Measurements from ENCODE around the gene POU5F2.

POU5F2 gene

DNA sequence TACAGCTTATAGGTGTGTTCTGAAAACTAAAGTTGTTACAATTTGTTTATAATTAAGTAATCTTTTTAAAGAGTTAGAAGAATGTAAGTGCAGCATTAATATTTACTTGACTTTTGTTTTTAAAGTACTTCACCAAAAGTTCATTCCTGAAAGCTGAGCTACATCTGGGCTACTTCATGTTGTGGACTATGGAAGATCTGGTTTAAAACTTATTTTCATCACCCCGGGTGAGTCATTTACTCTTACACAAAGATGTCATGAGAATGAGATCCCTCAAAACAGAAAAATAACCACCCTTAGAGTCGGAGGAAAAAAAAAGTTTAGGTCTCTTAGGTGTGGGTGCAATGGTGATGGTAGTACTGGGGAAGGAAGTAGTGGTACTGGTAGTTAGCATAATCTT lies 5.1 kb downstream of the POU5F2 start:
- Histone ChIP-seq H3K4me1 (ENCODE audit: control insufficient read depth, low read depth, low read length) (no peaks in the 10 kb centered on the region), H3K4me3 (ENCODE audit: low read length) (no peak overlapping the region), H3K36me3 (ENCODE audit: control insufficient read depth, low read depth, low read length) (no peaks in the 10 kb centered on the region), H3K27me3 (ENCODE audit: control insufficient read depth, insufficient read depth, low read length) (no peaks in the 10 kb centered on the region), H3K9ac (ENCODE audit: low read length) (no peak overlapping the region), H3K27ac (ENCODE audit: low read length) (no peak overlapping the region), H3K9me3 (ENCODE audit: control insufficient read depth, low read depth, low read length) (no peaks in the 10 kb centered on the region)

DNA sequence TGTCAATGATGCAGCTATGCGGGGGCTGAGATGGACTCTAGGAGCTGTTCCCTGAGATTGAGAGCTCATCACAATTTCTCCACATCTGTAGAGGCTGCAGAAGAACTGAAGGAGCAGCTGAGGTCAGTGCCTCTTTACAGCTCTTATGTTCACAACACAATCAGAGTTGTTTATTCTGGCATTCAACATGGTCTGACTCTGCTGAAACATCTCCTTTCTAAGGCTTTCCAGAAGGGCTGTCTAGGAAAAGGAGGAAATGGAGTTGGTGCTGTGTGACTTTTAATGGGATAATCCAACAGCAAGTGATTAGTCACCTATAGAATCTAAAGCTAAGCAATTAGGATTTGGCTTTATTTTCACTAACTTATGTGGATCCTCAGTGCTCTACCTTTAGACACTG lies 6.0 kb downstream of the POU5F2 start:
- no peaks in the 10 kb centered on the region for H3K9me3 ChIP-seq (ENCODE audit: control insufficient read depth, low read depth, low read length)
- H3K4me1 ChIP-seq (ENCODE audit: control insufficient read depth, low read depth, low read length), result no peaks in the 10 kb centered on the region
- no peak overlapping the region for H3K27ac ChIP-seq (ENCODE audit: low read length)
- H3K36me3 ChIP-seq (ENCODE audit: control insufficient read depth, low read depth, low read length), result no peaks in the 10 kb centered on the region
- H3K9ac ChIP-seq (ENCODE audit: low read length), result no peak overlapping the region
- no peak overlapping the region for H3K4me3 ChIP-seq (ENCODE audit: low read length)
- H3K27me3 ChIP-seq (ENCODE audit: control insufficient read depth, insufficient read depth, low read length), result no peaks in the 10 kb centered on the region

DNA sequence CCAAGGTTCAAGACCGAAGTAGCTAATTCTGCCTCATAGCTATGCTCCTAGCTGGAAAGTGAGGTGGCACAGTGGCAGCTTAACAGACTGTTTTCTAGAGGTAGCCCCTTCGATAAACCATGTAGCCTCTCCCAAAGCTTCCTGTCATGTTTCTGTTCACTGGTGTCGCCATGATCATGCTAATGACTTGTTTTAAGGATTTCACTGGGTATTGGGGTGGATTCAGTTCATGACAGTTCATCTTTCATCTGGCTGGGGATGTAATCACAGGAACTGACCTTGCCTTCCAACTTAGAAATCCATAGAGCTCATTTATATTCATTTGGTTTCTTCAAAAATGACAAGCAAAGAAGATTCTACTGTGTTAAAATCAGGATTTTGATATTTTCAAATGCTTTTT lies 9.4 kb downstream of the POU5F2 start:
- H3K9me3 ChIP-seq (ENCODE audit: control insufficient read depth, low read depth, low read length), result no peaks in the 10 kb centered on the region
- H3K4me3 ChIP-seq (ENCODE audit: low read length), result no peak overlapping the region
- no peak overlapping the region for H3K27ac ChIP-seq (ENCODE audit: low read length)
- no peaks in the 10 kb centered on the region for H3K27me3 ChIP-seq (ENCODE audit: control insufficient read depth, insufficient read depth, low read length)
- no peaks in the 10 kb centered on the region for H3K36me3 ChIP-seq (ENCODE audit: control insufficient read depth, low read depth, low read length)
- H3K9ac ChIP-seq (ENCODE audit: low read length), result no peak overlapping the region
- no peaks in the 10 kb centered on the region for H3K4me1 ChIP-seq (ENCODE audit: control insufficient read depth, low read depth, low read length)

DNA sequence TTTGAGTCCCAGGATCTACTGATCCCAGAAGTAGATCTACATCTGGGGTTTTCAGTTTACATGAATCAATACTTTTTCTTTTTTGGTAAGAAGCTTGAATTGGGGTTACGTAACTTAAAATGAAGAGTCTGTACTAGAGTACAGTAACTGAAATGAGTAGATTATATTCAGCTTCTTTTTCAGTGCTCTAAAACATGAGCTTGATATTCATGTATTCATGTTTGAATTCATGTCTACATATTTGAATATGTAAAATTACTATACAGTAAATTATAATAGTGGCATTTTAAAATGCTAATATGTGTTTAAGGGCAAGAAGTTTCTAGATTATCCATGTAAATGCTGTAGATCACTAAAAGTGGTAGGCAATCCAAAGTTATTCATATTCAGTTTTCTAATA lies 14.8 kb downstream of the POU5F2 start:
- no peak overlapping the region for H3K9ac ChIP-seq (ENCODE audit: low read length)
- H3K27me3 ChIP-seq (ENCODE audit: control insufficient read depth, insufficient read depth, low read length), result no peaks in the 10 kb centered on the region
- no peaks in the 10 kb centered on the region for H3K9me3 ChIP-seq (ENCODE audit: control insufficient read depth, low read depth, low read length)
- peaks cover 18% of the 10 kb centered on the region for H3K4me1 ChIP-seq (ENCODE audit: control insufficient read depth, low read depth, low read length)
- no peaks in the 10 kb centered on the region for H3K36me3 ChIP-seq (ENCODE audit: control insufficient read depth, low read depth, low read length)
- no peak overlapping the region for H3K4me3 ChIP-seq (ENCODE audit: low read length)
- no peak overlapping the region for H3K27ac ChIP-seq (ENCODE audit: low read length)

DNA sequence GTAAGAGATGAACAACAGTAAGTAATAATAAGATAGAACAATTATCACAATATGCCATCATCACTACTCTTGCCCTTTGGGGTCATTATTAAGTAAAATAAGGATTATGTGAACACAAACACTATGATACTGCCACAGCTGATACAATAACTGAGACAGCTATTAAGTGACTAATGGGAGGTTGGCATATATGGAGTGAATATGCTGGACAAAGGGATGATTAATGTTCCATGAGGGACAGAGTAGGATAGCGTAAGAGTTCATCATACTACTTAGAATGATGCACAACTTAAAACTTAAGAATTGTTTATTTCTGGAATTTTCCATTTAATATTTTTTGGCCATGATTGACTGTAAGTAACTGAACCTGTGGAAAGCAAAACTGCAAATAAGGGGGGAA lies 16.6 kb downstream of the POU5F2 start:
- H3K27ac ChIP-seq (ENCODE audit: low read length), result no peak overlapping the region
- H3K4me3 ChIP-seq (ENCODE audit: low read length), result no peak overlapping the region
- peaks cover 18% of the 10 kb centered on the region for H3K4me1 ChIP-seq (ENCODE audit: control insufficient read depth, low read depth, low read length)
- no peaks in the 10 kb centered on the region for H3K27me3 ChIP-seq (ENCODE audit: control insufficient read depth, insufficient read depth, low read length)
- H3K9me3 ChIP-seq (ENCODE audit: control insufficient read depth, low read depth, low read length), result no peaks in the 10 kb centered on the region
- no peak overlapping the region for H3K9ac ChIP-seq (ENCODE audit: low read length)
- no peaks in the 10 kb centered on the region for H3K36me3 ChIP-seq (ENCODE audit: control insufficient read depth, low read depth, low read length)

DNA sequence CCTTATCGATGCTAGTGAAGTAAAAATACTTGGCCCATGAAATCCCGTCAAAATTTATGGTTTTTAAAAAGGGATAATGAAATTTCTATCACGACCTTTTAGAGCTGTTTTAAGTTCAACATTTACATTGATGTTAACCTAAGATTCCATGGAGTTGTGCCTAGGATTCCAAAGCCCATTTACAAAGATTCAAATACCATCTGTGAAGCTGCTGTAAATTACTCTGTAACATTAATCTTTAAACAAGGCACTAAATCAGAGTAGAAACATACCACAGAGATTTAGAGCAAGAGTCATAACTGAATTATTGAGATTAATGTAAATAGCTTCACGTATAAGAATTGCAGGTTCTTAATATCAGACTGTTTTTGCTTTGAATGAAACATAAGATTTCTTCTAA lies 17.7 kb downstream of the POU5F2 start:
- H3K9ac ChIP-seq (ENCODE audit: low read length), result no peak overlapping the region
- no peak overlapping the region for H3K27ac ChIP-seq (ENCODE audit: low read length)
- no peaks in the 10 kb centered on the region for H3K36me3 ChIP-seq (ENCODE audit: control insufficient read depth, low read depth, low read length)
- H3K27me3 ChIP-seq (ENCODE audit: control insufficient read depth, insufficient read depth, low read length), result no peaks in the 10 kb centered on the region
- H3K9me3 ChIP-seq (ENCODE audit: control insufficient read depth, low read depth, low read length), result no peaks in the 10 kb centered on the region
- H3K4me1 ChIP-seq (ENCODE audit: control insufficient read depth, low read depth, low read length), result peaks cover 18% of the 10 kb centered on the region
- no peak overlapping the region for H3K4me3 ChIP-seq (ENCODE audit: low read length)

DNA sequence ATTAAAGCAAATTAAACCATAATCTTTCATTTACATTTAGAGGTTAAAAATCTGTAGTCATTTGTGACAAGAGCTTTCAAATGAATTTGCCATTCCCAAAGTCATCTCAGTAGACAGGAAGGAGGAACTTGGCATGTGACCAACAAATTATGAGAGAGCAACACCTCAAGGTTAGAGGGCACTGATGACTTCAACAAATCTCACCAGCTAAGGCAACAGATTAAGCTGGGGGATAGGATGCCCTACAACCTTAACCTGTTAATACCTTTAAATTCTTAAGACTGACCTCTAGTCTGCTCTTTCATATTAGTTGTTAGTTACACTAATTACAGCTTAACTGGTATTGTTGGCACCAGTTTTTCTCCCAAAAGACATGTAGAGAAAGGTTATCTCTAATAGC lies 18.4 kb downstream of the POU5F2 start:
- H3K27me3 ChIP-seq (ENCODE audit: control insufficient read depth, insufficient read depth, low read length), result no peaks in the 10 kb centered on the region
- H3K4me1 ChIP-seq (ENCODE audit: control insufficient read depth, low read depth, low read length), result peaks cover 18% of the 10 kb centered on the region
- no peak overlapping the region for H3K9ac ChIP-seq (ENCODE audit: low read length)
- no peaks in the 10 kb centered on the region for H3K9me3 ChIP-seq (ENCODE audit: control insufficient read depth, low read depth, low read length)
- no peak overlapping the region for H3K27ac ChIP-seq (ENCODE audit: low read length)
- no peaks in the 10 kb centered on the region for H3K36me3 ChIP-seq (ENCODE audit: control insufficient read depth, low read depth, low read length)
- no peak overlapping the region for H3K4me3 ChIP-seq (ENCODE audit: low read length)

DNA sequence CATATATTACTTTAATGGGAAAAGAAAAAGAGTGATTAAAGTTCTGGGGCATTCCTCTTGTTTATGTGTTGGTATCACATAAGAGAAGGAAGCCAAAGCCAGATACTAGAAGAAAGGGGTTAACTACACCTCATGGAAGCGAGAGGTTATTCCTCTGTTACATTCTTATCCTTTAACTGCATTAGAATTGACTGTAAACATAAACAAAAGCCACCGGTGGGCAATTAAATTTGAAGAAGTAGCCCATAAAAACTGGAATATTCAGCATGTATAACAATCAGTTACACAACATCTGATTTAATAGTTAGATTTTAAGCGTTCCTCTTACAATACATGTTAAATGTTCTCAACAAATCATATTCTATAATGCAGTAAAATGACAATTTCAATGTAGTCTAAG lies 18.8 kb downstream of the POU5F2 start:
- Histone ChIP-seq H3K4me1 (ENCODE audit: control insufficient read depth, low read depth, low read length) (peaks cover 18% of the 10 kb centered on the region), H3K9me3 (ENCODE audit: control insufficient read depth, low read depth, low read length) (no peaks in the 10 kb centered on the region), H3K27ac (ENCODE audit: low read length) (no peak overlapping the region), H3K4me3 (ENCODE audit: low read length) (no peak overlapping the region), H3K9ac (ENCODE audit: low read length) (no peak overlapping the region), H3K27me3 (ENCODE audit: control insufficient read depth, insufficient read depth, low read length) (no peaks in the 10 kb centered on the region), H3K36me3 (ENCODE audit: control insufficient read depth, low read depth, low read length) (no peaks in the 10 kb centered on the region)

DNA sequence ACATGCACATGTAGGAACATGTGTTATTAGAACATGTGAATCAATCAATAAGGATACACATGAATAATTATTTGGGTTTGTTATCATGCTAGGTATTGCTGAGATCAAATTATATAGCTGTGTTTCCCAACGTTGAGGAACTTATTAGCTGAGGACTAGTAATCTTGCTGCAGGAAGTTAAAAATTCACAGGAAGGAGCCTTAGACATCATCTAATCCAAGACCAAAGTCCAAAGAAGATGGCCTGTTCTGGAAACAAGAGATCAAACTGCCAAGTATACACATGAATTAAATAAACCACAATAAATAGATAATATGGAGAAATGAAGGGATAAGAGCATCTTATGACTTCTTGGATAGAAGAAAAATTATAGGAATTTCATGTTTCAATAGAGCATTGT lies 19.9 kb downstream of the POU5F2 start:
- H3K27ac ChIP-seq (ENCODE audit: low read length), result no peak overlapping the region
- no peak overlapping the region for H3K9ac ChIP-seq (ENCODE audit: low read length)
- H3K27me3 ChIP-seq (ENCODE audit: control insufficient read depth, insufficient read depth, low read length), result no peaks in the 10 kb centered on the region
- no peak overlapping the region for H3K4me3 ChIP-seq (ENCODE audit: low read length)
- no peaks in the 10 kb centered on the region for H3K36me3 ChIP-seq (ENCODE audit: control insufficient read depth, low read depth, low read length)
- H3K4me1 ChIP-seq (ENCODE audit: control insufficient read depth, low read depth, low read length), result peaks cover 18% of the 10 kb centered on the region
- no peaks in the 10 kb centered on the region for H3K9me3 ChIP-seq (ENCODE audit: control insufficient read depth, low read depth, low read length)

DNA sequence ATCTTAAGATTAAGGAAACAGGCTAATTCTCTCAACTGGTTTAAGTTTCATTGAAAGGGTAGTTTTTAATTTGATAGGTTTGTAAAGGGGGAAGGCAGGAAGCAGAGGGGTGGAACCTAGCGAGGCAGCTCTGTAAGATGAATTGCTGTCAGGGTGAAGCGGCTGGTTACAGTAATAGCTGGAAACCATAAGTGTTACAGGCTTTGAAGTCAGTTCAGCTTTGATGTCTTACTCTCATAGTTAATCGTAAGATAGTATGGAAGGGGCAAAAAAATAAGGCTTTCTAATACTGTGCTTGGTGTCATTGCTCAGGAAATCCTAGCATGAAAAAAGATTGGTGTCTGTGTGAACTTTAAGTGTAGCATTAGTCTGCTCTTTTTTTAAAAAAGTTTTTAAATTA lies 20.3 kb downstream of the POU5F2 start:
- H3K9ac ChIP-seq (ENCODE audit: low read length), result no peak overlapping the region
- H3K36me3 ChIP-seq (ENCODE audit: control insufficient read depth, low read depth, low read length), result no peaks in the 10 kb centered on the region
- H3K9me3 ChIP-seq (ENCODE audit: control insufficient read depth, low read depth, low read length), result no peaks in the 10 kb centered on the region
- peaks cover 21% of the 10 kb centered on the region for H3K4me1 ChIP-seq (ENCODE audit: control insufficient read depth, low read depth, low read length)
- no peak overlapping the region for H3K4me3 ChIP-seq (ENCODE audit: low read length)
- H3K27me3 ChIP-seq (ENCODE audit: control insufficient read depth, insufficient read depth, low read length), result no peaks in the 10 kb centered on the region
- H3K27ac ChIP-seq (ENCODE audit: low read length), result no peak overlapping the region

DNA sequence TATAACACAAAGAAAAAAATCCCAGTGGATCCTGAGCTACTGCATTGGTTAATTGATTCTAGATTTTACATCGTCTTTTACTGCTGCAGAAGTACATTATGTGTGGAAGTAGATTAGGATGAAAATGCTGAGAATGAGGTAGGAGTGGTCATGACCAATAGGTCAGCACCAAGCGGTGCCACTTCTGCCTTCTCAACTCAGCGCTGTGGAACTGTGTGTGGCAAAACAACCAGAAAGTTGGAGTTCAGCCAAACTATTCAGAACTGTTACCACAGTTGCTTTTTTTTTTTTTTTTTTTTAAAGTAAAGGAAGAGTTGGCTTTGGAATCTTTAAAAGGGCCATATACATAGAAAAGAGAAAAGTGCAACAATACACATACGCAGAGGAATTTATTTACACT lies 24.2 kb downstream of the POU5F2 start:
- no peaks in the 10 kb centered on the region for H3K27me3 ChIP-seq (ENCODE audit: control insufficient read depth, insufficient read depth, low read length)
- H3K27ac ChIP-seq (ENCODE audit: low read length), result no peak overlapping the region
- H3K4me1 ChIP-seq (ENCODE audit: control insufficient read depth, low read depth, low read length), result peaks cover 7% of the 10 kb centered on the region
- H3K36me3 ChIP-seq (ENCODE audit: control insufficient read depth, low read depth, low read length), result no peaks in the 10 kb centered on the region
- H3K9me3 ChIP-seq (ENCODE audit: control insufficient read depth, low read depth, low read length), result no peaks in the 10 kb centered on the region
- no peak overlapping the region for H3K9ac ChIP-seq (ENCODE audit: low read length)
- H3K4me3 ChIP-seq (ENCODE audit: low read length), result no peak overlapping the region

DNA sequence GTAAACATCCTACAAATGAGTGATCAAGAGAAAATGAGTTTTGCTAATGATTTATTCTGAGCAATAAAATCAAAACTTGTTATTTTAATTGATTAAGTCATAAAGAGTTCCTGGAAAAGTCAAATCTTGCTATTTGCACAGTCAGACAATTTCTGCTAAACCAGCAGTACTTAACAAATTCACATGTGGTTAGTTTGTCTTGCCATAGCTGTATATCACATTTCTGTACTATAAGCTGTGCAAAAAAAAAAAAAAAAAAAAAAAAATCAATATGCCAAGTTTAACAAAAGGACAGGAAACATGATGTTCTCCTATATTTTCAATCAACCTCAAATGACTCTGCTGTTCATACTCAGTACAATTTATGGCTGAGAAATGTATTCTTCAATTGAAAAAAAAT lies 24.9 kb downstream of the POU5F2 start:
- H3K9me3 ChIP-seq (ENCODE audit: control insufficient read depth, low read depth, low read length), result no peaks in the 10 kb centered on the region
- no peak overlapping the region for H3K4me3 ChIP-seq (ENCODE audit: low read length)
- H3K9ac ChIP-seq (ENCODE audit: low read length), result no peak overlapping the region
- peaks cover 7% of the 10 kb centered on the region for H3K4me1 ChIP-seq (ENCODE audit: control insufficient read depth, low read depth, low read length)
- no peaks in the 10 kb centered on the region for H3K36me3 ChIP-seq (ENCODE audit: control insufficient read depth, low read depth, low read length)
- no peak overlapping the region for H3K27ac ChIP-seq (ENCODE audit: low read length)
- H3K27me3 ChIP-seq (ENCODE audit: control insufficient read depth, insufficient read depth, low read length), result no peaks in the 10 kb centered on the region

DNA sequence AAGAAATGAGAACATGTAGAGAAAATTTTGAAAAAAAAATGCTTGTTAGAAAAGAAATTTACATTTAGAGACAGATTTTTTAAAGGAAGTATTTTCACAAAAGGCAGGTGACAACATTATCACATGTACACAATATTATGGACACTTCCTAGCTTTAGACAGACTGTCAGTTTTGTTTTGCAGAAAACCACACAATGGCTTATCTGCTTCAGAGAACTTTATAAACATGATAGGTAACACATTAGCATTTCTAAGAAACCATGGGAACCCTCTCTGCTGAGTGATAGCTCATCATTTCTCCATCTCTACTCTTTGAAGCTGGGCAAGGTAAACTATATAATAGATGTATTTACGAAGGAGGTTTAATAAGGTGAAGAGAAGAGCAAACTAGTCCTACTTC lies 25.6 kb downstream of the POU5F2 start:
- H3K4me1 ChIP-seq (ENCODE audit: control insufficient read depth, low read depth, low read length), result peaks cover 7% of the 10 kb centered on the region
- no peaks in the 10 kb centered on the region for H3K36me3 ChIP-seq (ENCODE audit: control insufficient read depth, low read depth, low read length)
- no peak overlapping the region for H3K9ac ChIP-seq (ENCODE audit: low read length)
- no peak overlapping the region for H3K27ac ChIP-seq (ENCODE audit: low read length)
- H3K9me3 ChIP-seq (ENCODE audit: control insufficient read depth, low read depth, low read length), result no peaks in the 10 kb centered on the region
- H3K27me3 ChIP-seq (ENCODE audit: control insufficient read depth, insufficient read depth, low read length), result no peaks in the 10 kb centered on the region
- no peak overlapping the region for H3K4me3 ChIP-seq (ENCODE audit: low read length)

Measured in iPS-18a (cell line).